Measurements from ENCODE around the gene IPO5.

Gene IPO5

DNA sequence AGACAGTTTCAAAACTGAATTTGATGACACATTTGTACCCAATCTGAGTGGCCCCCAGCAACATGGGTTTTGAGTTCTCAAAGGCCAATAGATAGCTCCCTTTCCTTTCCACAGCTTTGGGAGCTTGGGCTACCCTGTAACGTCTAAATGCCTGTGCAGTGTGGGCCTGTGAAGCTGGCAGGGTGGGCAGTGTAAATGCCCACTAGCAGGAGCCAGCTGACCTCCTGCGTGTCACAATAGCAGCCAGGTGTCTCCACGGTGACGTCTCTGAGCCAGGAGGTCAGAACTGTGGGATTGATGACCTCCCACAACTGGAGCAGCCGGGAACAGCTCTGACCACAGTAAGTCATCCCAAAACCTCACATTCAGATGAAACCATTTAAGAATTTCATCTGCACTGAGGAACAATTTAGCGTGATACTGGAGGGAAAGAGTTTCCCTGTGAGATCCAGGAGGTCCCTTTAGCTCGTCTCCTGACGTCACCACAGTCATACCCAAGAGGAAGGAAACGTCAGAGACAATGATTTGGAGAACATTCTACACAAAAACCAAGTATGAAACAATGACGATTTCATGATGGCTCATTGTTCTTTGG, at the start of gene IPO5:
TSS of gene IPO5 (plus strand) at position 300 of the 595 bp plus-strand sequence. CDS start 23,022 bp downstream, outside the sequence.
- no peak for DNase-seq

DNA sequence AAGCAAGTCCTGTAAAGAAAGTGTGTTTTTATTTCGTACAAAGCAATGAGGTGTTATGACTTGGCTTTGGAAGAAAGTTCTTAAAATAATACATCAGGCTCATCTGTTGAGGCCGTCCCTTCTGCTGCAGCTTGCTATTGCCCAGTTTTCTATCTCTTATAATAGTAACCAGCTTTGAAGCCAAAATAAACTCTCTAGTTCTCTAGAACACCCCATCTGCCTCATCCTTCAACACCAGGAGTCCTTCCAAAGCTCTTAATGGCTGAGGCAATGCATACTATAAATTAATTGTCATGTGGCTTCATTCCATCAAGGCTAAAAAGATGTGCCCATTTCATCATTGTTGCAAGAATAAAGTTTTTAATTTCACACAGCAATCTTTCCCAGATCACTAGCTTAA, 49.4 kb upstream of the IPO5 start:
- DNase-seq: peak in 5 of 58 donors; percentile 3 to 66 (median 30)

DNA sequence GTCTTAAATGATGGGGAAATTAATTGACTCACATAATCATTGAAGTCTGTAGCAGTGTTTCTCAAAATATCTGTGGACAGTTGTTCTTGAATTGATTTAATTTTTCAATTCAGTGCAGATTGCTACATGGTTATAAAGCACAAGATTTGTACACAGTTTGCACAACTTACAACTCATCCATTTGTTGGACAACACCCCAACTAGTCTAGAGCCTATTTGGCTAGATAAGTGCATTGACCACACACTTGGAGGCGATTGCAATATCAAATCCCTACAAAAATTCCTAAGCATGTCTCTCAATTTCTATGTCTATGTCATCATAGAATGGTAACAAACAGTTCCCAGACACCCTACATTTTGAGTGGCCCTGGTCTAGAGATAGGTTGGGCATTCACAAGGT, 48.0 kb upstream of the IPO5 start:
- DNase-seq: no peak

DNA sequence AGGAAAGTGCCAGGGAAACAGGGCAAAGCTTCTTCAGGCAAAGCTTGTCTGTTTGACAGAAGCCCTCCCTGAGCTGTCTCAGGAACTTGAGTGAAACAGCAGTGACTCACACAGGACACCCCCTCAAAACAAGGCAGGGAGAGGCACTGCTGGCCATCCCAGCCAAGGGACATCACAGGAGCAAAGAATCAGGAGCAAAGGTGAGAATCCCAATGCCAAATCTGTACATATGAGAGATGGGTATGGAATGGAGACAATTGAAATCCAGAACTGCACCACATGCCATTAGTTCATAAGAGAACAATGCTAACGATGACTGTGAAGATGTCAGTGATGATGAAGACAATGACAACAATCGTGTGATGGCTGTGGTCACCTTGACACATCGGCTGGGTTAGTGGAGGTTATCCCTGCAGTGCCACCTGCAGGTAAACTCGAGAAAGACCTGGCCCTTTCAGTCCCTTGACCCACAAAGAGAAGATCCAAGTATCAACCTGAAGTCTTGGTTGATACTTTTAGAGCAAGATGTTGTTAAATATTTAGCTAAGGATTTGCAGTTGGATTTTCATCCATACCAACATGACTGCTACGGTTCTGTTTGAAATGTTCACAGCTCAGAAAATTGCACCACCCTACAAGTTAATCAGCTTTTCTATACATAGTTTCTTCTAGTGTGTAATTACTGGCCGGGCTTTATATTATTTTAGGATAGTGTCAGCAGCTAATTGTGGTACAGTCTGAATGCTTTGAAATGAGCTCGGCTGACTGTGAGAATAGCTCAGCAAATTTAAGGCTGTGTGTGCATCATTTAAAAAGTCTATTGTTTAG, 42.0 kb upstream of the IPO5 start:
- DNase-seq: no peak

DNA sequence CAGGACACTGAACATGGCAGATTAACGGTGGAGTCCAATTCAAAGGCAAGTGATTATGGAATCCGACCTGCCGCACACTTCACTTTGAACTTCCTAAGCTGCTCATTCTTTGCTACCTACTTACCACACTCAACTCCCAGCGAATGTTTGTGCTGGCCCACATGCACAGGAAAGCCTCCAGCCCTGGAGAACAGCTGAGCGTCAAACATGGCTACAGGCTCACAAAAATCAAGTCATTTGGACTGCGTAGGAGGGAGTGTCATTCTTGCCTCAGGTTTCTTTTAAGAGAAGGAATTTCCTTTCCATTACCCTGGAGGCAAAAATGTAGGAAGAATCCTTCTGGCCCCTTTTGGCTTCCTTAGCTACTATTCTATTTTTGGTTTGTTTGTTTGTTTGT, 41.3 kb upstream of the IPO5 start:
- DNase-seq: peak in 1 of 58 donors; percentile 8

DNA sequence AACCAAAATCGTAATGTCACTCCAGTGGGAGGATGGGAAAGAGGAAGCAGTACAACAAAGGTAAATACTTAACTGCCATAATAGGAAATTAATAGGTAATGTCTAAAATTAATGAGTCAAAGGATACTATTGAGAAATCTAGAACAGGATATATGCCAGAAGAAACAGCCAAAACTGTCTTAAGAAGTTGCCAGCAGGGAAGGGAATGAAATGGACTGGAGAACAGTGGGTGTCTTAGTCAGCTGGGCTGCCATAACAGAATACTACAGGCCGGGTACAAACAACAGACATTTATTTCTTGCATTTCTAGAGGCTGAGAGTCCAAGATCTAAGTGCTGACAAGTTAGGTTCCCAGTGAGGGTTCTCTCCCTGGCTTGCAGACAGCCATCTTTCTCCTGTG, 40.3 kb upstream of the IPO5 start:
- no peak for DNase-seq

DNA sequence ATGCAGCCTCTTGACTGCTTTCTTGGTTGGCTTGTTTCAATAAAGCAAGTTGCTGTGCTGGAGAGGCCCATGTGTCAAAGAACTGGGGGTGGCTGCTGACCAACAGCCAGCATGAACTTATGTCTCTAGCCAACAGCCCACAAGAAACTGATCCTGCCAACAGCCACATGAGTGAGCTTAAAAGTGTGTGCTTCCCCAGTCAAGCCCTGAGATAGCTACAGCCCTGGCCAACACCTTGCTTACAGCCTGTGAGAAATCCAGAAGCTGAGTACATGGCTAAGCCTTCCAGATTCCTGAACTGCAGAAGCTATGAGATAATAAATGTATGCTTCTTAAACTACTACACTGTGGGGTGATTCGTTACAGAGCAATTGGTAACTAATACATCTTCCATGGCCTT, 38.9 kb upstream of the IPO5 start:
- peak in 12 of 58 donors; percentile 7 to 71 (median 34) for DNase-seq

DNA sequence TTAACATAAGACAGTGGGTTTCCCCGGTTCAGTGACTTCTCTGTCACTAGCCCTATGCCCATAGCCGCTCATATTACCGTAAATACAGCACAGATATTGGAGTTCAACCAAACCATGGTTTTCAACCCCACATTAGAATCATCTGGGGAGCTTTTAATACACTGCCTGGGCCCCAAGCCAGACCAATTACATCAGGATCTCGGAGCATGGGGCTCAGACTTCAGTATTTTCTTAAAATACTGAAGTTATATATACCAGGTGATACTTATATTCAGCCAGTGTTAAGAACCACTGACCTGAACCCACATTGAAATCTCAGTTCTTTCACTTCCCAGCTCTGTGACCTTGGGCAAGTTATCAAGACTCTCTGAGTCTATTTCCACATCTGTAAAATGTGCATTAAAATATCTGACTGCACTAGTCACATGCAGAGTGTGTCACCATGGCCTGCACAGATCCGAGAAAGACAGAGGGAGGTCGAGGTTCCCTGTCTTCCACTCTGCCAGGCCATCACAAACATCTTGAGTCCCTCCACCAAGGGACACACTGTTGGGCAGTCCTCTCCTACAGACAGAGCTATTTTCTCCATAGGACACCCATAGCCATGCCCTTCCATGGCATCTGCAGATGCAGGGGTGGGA, 32.2 kb upstream of the IPO5 start:
- DNase-seq: no peak

DNA sequence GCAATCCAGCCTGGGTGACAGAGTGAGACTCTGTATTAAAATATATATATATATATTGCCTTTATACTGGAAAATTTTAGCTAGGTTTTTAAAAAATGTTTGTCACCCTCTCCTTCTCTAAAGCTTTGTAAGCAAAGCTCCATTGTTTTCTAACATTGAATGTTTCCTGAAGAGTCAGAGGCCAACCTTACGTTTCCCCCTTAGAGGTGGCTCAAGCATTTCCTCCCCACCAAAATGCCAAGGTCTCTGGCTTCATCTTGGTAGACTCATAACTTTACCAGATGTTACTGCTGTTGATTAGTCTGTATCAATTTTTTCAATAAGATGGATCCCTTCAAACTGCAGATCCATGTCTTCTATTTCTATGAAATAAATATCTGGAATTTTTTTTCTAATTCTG, 25.2 kb upstream of the IPO5 start:
- no peak for DNase-seq

DNA sequence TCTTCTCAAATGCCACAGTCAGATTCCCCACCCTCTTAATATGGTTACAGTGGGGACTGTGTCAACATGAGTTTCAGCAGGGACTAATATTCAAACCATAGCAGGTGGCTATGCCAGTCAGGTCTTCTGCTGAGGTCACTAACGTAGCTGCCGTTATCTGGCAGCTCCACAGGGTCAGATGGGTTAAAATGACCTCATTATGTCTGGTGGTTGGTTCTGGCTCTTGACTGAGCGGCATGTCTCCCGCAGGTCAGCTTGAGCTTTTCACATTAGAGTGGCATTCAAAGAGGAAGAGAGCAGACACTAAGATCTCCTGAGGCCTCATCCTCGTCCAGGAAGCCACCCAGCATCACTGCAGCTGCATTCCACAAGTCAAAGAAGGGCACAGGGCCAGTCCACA, 21.4 kb upstream of the IPO5 start:
- no peak for DNase-seq

DNA sequence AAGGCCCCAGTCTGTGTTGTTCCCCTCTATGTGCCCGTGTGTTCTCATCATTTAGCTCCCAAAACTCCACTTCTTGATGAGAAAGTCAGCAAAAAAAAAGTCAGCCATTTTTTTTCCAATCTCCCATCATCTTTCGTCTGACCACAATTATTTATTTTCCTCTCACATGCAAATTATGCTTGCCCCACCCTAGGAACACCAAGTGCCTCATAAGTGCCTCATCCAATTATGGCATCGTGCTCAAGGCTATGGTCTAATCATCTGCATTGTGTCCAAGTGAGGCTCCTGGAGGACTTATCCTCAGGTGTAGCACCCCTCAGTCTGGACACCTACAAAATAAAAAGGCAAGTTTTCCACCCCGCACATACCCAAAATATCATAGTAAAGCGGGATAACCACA, 20.8 kb upstream of the IPO5 start:
- DNase-seq: no peak

DNA sequence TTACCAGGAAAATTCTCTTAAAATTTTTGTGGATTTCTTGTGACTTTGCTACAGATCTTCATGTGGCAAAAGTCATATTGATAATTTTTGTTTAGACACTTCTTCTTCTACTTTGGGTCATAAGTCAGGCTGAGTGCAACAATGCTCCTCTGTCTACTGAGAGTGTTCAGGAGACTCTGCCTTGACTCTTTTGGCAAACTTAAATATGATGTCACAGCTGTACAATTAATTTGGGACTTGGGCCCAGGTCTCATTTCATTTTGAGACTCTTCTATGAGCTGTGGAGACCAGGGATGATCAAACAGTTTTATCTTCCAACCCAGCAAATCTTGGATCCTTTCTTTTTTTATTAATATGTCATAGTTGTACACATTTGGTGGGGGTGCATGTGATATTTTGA, 19.7 kb upstream of the IPO5 start:
- no peak for DNase-seq

DNA sequence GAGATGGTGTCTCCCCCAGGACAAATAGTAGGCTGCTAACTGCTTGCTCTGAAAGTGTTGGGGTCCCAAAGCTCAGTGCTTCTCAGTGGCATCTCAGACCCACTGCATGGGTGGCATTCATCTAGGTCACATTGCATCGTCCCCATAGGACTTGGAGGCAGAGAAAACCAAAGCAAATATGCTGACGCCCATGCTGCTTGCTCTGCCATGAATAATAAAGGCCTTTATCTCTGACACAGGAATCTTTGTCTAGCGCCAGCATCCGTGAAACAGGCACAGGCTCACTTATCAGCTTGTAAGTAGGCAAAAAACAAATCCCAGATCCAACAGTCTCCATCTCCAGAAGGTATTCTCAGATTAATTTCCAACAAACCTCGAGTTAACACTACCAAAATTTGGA, 18.9 kb upstream of the IPO5 start:
- peak in 14 of 58 donors; percentile 1 to 35 (median 16) for DNase-seq

DNA sequence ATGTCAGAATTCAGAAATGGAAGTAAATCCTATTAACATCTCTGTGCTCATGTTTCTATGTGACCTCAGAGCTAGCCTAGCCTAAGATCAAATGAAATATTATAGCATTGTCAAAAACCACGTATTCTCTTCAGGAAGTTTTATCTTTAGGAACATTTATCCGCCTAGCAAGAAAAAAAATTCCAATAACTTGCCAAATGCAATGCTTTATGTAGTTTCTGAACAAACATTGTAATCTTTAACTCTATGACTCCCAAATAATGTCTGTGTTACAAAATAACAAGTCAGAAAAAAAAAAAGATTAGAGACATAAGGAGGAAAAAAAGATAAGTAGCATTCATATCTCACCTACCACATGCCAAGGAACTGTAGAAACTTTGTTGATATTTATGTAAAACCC, 18.4 kb upstream of the IPO5 start:
- DNase-seq: no peak

DNA sequence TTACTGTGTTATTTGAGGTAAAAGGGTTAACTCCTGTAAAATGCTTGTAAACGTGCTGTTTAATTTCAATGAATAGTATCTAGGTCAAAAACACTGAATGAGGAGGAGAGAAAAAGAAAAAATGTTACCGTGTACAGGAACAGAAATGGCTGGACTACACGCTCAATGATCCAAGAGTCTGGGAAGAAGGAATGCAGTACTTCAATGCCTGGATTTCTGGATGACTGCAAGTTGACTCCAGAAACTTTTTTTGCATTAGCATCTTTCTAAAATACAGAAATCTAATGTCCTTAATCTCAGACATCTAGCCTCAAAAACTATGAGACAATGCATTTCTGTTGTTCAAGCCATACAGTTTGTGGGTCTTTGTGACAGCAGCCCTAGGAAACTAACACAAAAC, 17.4 kb upstream of the IPO5 start:
- DNase-seq: no peak

DNA sequence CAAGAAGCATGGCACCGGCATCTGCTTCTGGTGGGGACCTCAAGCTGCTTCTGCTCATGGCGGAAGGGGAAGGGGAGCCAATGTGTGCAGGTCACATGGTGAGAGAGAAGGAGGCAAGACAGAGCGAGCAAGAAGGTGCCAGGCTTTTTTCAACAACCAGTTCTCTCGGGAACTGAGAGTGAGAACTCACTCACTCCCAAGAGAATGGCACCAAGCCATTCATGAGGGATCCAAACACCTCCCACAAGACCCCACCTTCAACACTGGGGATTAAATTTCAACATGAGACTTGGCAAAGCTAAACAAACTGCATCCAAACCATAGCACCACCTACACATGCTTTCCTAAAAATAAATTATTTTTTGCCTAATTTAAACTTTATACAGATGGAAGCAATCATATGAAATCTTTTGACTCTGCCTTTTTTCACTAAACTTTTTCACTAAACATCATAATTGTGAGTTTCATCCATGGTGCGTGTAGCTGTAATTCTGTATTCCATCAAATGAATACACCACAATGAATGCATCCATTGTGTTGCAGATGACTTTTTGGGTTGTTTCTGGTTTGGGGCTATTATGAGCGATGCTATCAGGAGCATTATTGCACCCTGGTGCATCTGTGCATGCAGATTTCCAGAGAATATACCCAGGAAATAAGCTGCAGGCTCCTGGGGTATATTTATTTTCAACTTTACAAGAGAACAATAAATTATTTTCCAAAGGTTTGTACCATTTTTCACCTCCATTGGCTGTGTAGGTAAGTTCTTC, 14.6 kb upstream of the IPO5 start:
- DNase-seq: peak in 7 of 58 donors; percentile 2 to 34 (median 13)

DNA sequence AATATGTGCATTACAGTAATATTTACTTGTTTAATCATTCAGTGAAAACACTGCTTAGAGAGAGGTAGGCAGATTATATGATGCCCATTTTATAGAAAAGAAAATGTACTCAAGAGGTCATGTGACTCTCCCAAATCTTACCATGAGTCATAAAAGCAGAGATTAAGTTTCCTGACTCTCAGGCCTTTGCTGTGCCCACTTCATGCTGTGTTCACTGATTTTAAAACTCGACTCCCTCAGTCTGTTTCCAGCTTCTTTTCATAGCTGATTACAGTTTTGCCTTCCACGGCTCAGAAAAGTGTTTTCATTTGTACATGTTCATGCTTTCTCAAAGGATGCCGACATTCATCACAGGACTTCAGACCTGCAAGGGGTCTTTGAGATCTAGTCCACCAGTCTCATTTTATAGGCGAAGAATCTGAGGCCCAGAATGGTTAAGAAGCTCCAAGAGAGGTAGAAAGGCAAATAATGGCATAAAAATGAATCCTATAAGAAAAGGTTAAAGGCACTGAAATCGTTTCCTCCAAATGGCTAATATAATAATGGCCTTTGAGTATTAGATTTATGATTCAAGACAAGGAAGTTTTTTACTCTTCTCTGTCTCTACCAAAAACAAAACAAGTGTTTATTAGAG, 9.0 kb upstream of the IPO5 start:
- no peak for DNase-seq

DNA sequence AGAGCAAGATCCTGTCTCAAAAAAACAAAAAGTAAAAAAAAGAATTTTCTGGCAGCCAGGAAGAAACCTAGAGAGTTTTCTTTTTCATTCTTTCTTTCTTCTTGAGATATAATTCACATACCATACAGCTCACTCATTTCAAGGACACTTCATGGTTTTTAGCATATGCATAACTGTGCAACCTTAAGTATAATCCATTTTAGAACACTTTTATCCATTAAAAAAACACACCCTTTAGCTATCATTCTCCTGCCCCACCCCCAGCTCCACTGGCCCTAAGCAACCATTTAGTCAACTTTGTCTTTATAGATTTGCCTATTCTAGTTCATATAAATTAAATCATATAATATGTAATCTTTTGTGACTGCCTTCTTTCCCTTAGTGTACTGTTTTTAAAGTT, 8.1 kb upstream of the IPO5 start:
- DNase-seq: no peak

DNA sequence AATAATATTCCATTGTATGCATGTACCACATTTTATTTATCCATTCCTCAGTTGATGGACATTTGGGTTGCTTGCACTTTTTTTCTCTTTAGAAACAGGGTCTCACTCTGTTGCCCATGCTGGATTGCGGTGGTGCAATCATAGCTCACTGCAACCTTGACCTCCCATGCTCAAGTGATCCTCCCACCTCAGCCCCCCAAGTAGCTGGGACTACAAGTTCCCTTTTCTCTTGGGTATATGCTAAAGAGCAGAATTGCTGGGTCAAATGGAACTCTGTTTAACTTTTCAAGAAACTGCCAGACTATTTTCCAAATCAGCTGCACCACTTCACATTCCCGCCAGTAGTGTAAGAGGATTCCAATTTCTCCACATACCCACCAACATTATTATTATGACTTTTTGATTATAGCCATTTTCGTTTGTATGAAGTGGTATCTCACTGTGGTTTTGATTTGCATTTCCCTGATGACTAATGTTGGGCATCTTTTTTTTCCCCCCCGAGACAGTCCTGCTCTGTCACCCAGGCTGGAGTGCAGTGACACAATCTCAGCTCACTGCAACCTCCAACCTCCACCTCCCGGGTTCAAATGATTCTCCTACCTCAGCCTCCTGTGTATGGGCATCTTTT, 7.6 kb upstream of the IPO5 start:
- no peak for DNase-seq

DNA sequence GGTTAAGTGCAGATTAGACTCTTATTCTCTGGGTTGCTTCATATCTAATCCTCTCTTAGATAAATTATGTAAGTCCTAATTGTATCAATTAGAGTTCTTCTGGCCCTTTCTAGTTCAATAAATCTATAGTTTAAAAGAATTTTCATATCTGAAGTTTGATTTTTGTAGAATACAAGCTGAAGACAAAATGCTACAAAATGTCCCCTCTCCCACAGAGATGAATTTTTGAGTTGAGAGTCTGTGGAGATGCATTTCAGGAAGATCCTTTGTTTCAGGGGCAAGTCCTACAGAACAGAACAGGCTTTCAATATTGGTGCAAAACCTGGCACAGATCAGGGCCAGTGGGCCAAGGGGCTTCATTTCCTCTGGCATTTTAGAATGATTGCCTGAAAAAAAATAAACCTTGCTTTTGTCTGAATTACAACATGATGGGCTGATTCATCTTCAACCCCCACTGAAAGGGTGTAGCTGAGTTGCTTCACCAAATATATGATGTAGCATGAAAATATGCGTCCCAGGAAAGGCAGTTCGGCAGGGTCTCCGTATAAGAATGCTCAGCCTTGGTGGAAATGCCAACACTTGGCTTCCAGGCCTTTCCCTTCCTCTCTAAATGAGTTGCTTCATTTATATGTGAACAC, 6.4 kb upstream of the IPO5 start:
- no peak for DNase-seq
